Brain microvascular endothelial cell (primary cell): Measurements from ENCODE around the gene FKRP.
"Not testable (repeated sequence)": the region's sequence is repeated elsewhere in the genome, so short reads cannot be mapped to it uniquely, and the experiment has no call there.

Experiments
- DNase-seq: peaks from one replicate; pipeline ENCODE4 v3.0.0-alpha.2; 2020
- H3K27ac ChIP-seq: fragments of 250-450 bp; sonication (Bioruptor Pico); 2 replicates; pipeline ENCODE4 v1.5.1; 2020; ENCODE audit warnings: mild to moderate bottlenecking, moderate library complexity
- H3K27me3 ChIP-seq: fragments of 250-450 bp; sonication (Bioruptor Pico); replicated peaks from 2 replicates; pipeline ENCODE4 v1.5.1; 2020; ENCODE audit warnings: mild to moderate bottlenecking
- H3K36me3 ChIP-seq: fragments of 250-450 bp; sonication (Bioruptor Pico); replicated peaks from 2 replicates; pipeline ENCODE4 v1.5.1; 2020; ENCODE audit warnings: mild to moderate bottlenecking
- H3K4me3 ChIP-seq: 2 replicates; pipeline ENCODE4 v1.5.1; 2011; ENCODE audit warnings: low read depth, mild to moderate bottlenecking, control low read depth, low read length, moderate library complexity
- CTCF ChIP-seq: IDR thresholded peaks from 2 replicates; pipeline ENCODE4 v1.5.1; 2011; ENCODE audit warnings: low read depth, mild to moderate bottlenecking, moderate library complexity, low read length, control low read depth, inconsistent platforms; ENCODE audit errors: missing control alignments
- in situ Hi-C: cut with HindIII; loops from 2 replicates; pipeline ENCODE4 v1.10.0; 2017; ENCODE audit warnings: low sequenced_read_pairs, low pct_ligation_motif_present

FKRP gene

GRCh38 chr19:46761418-46761831 lies 15.6 kb downstream of the FKRP start:
- TF ChIP-seq CTCF, result no peak
- Histone ChIP-seq H3K27ac (no peak overlapping the region), H3K27me3 (no peaks in the 10 kb centered on the region), H3K36me3 (peaks cover 7% of the 10 kb centered on the region), H3K4me3 (no peak overlapping the region)
- DNase-seq, result no peak
- in situ Hi-C loops, result no loop called here

- Histone ChIP-seq H3K27ac (no peak overlapping the region), H3K36me3 (no peaks in the 10 kb centered on the region), H3K27me3 (no peaks in the 10 kb centered on the region), H3K4me3 (no peak overlapping the region)
- in situ Hi-C loops, result no loop called here
- DNase-seq, result no peak
- TF ChIP-seq CTCF, result no peak
Observed at GRCh38 chr19:46762245-46762890, 16.5 kb downstream of the FKRP start.

- no peak for DNase-seq
- in situ Hi-C loops, result no loop called here
- Histone ChIP-seq H3K4me3 (no peak overlapping the region), H3K27ac (no peak overlapping the region), H3K36me3 (no peaks in the 10 kb centered on the region), H3K27me3 (no peaks in the 10 kb centered on the region)
- no peak for TF ChIP-seq CTCF
Observed at GRCh38 chr19:46764817-46765291, 19.0 kb downstream of the FKRP start.

GRCh38 chr19:46766569-46767317 lies 20.9 kb downstream of the FKRP start:
- no peak overlapping the region for H3K4me3 ChIP-seq
- DNase-seq, result no peak
- in situ Hi-C loops, result no loop called here
- peak; percentile 87 for TF ChIP-seq CTCF
- H3K36me3 ChIP-seq, result no peaks in the 10 kb centered on the region
- H3K27me3 ChIP-seq, result no peaks in the 10 kb centered on the region
- H3K27ac ChIP-seq, result no peak overlapping the region

GRCh38 chr19:46768746-46769145 lies 22.9 kb downstream of the FKRP start:
- H3K27ac ChIP-seq, in situ Hi-C loops, H3K36me3 ChIP-seq, H3K4me3 ChIP-seq, H3K27me3 ChIP-seq, DNase-seq: not testable (repeated sequence)

- Histone ChIP-seq H3K27ac (no peak overlapping the region), H3K27me3 (no peaks in the 10 kb centered on the region), H3K4me3 (no peak overlapping the region), H3K36me3 (peaks cover 32% of the 10 kb centered on the region)
- no peak for TF ChIP-seq CTCF
- in situ Hi-C loops, result no loop called here
- DNase-seq, result no peak
Observed at GRCh38 chr19:46772170-46773017, 26.5 kb downstream of the FKRP start.
